Measurements from ENCODE around the gene HYAL3. TPM values are rescaled to one million over a fixed set of nuclear protein-coding genes. Genes with fewer than 3 reads are reported as not detected.

Gene HYAL3
- total and polyA plus RNA-seq, 2 of the 13 experiments (the other 11 are each of a cell fraction or from before 2014, with no cell fraction given): 5.5 to 10.4 TPM

- TF ChIP-seq SRSF9 (IDR thresholded peaks at IDR 0.05; ENCODE audit: borderline replicate concordance, insufficient read depth, low read depth, low read length, poor library complexity, severe bottlenecking): no peak
- TF ChIP-seq ZNF431 (CRISPR knock-in tag; IDR thresholded peaks at IDR 0.05; ENCODE audit: borderline replicate concordance, low read depth): no peak
- TF ChIP-seq POGK (CRISPR knock-in tag; conservative IDR thresholded peaks at IDR 0.05): 0 out of 2 replicates have a peak, but pooled peaks have one; percentile 68
- TF ChIP-seq SNAPC4 (CRISPR knock-in tag; IDR thresholded peaks at IDR 0.05): no peak
- no peak for TF ChIP-seq HIVEP1 (CRISPR knock-in tag; IDR thresholded peaks at IDR 0.05)
- no peak for TF ChIP-seq RAD51 (IDR thresholded peaks at IDR 0.05; ENCODE audit: borderline replicate concordance)
- no peak; the same call in 1 of the 2 replicates for TF ChIP-seq WIZ (CRISPR knock-in tag; IDR thresholded peaks at IDR 0.05)
- no peak for TF ChIP-seq IRF1 (CRISPR knock-in tag; IDR thresholded peaks at IDR 0.05; ENCODE audit: low read depth)
- TF ChIP-seq ELK4 (CRISPR knock-in tag; IDR thresholded peaks at IDR 0.05; ENCODE audit: borderline replicate concordance): no peak; the same call in 1 of the 2 replicates
- TF ChIP-seq, protein P1, sequence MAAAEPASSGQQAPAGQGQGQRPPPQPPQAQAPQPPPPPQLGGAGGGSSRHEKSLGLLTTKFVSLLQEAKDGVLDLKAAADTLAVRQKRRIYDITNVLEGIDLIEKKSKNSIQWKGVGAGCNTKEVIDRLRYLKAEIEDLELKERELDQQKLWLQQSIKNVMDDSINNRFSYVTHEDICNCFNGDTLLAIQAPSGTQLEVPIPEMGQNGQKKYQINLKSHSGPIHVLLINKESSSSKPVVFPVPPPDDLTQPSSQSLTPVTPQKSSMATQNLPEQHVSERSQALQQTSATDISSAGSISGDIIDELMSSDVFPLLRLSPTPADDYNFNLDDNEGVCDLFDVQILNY (CRISPR knock-in tag; conservative IDR thresholded peaks at IDR 0.05): peak; percentile 62; the same call in 1 of the 2 replicates
- peak; percentile 86; the same call in 1 of the 2 replicates for TF ChIP-seq SP5 (CRISPR knock-in tag; IDR thresholded peaks at IDR 0.05; ENCODE audit: borderline replicate concordance, low read depth)
- TF ChIP-seq ZBTB7A (CRISPR knock-in tag; IDR thresholded peaks at IDR 0.05): peak; percentile 61; the same call in 1 of the 2 replicates
- TF ChIP-seq ZNF383 (CRISPR knock-in tag; IDR thresholded peaks at IDR 0.05; ENCODE audit: borderline replicate concordance): no peak
- no peak for TF ChIP-seq ZNF10 (CRISPR knock-in tag; IDR thresholded peaks at IDR 0.05; ENCODE audit: borderline replicate concordance, low read depth)
- no peak for TF ChIP-seq FOXP1 (IDR thresholded peaks at IDR 0.05)
- TF ChIP-seq FOXP1 (CRISPR knock-in tag; IDR thresholded peaks at IDR 0.05): no peak
- peak; percentile 35; the same call in 1 of the 2 replicates for TF ChIP-seq ZNF510 (CRISPR knock-in tag; IDR thresholded peaks at IDR 0.05; ENCODE audit: low read depth)
These were observed 6.8 kb downstream of the HYAL3 start, which contains the start of gene IFRD2 (continued) for GRCh38 chr3:50292159-50293078.
